Ovary (tissue), 3 donors: Measurements from ENCODE around the gene CLEC10A.

Experiments used
- EP300 ChIP-seq: sonication (generic); formaldehyde crosslinking; IDR thresholded peaks from one replicate; pipeline ENCODE4 v1.6.1; 2017; ENCODE audit warnings: antibody characterized with exemption
- POLR2A ChIP-seq: fragments of 450-650 bp; IDR thresholded peaks from one replicate; pipeline ENCODE4 v1.6.1; 2017; ENCODE audit warnings: antibody characterized with exemption, mild to moderate bottlenecking, moderate library complexity
- TF ChIP-seq, protein P1 (sequence below), 3 donors: fragments of 450-650 bp in 2 of 3; fragments of 200-600 bp in 1 of 3; IDR thresholded peaks; one replicate each; pipeline versions ENCODE4 v1.5.1 to v1.8.0; 2016 to 2022; ENCODE audit warnings: antibody characterized with exemption in 3 of 3, mild to moderate bottlenecking in 1 of 3
- donor health status: DM: no; HTN: no; CAD: no.

DNA sequence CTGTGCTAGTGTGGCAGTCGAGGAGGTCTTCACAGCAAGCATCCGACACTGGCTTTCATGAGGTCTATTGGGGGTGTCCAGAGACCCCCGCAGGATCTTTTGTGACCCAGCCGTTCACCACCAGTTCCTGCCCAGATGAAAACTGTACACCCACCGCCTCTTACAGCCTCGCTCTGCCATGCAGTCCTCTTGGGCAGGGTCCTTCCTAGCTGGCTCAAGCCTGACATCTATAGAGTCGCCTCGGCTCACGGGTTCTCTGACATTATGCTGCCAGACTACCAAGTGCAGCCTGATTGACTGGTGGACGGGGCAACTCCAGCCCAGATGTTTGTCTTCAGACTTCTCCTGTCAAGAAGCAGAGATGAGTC, 14.6 kb upstream of the CLEC10A start:
- TF ChIP-seq, protein P1, sequence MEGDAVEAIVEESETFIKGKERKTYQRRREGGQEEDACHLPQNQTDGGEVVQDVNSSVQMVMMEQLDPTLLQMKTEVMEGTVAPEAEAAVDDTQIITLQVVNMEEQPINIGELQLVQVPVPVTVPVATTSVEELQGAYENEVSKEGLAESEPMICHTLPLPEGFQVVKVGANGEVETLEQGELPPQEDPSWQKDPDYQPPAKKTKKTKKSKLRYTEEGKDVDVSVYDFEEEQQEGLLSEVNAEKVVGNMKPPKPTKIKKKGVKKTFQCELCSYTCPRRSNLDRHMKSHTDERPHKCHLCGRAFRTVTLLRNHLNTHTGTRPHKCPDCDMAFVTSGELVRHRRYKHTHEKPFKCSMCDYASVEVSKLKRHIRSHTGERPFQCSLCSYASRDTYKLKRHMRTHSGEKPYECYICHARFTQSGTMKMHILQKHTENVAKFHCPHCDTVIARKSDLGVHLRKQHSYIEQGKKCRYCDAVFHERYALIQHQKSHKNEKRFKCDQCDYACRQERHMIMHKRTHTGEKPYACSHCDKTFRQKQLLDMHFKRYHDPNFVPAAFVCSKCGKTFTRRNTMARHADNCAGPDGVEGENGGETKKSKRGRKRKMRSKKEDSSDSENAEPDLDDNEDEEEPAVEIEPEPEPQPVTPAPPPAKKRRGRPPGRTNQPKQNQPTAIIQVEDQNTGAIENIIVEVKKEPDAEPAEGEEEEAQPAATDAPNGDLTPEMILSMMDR (IDR thresholded peaks at IDR 0.05), result no peak
- TF ChIP-seq EP300 (no peak), POLR2A (no peak)
